Activated naive CD4-positive, alpha-beta T cell treated with anti-CD3 and anti-CD28 coated beads, Interleukin-2, amount 50 U/mL, for 16 hours (primary cell): ENCODE data around the gene ALKBH3.

Experiments used
- DNase-seq: peaks from one replicate; pipeline ENCODE4 v3.0.0-alpha.2; 2020

ALKBH3 gene

GRCh38 chr11:43968719-43969118 lies 88.1 kb downstream of the ALKBH3 start:
- no peak for DNase-seq

DNA sequence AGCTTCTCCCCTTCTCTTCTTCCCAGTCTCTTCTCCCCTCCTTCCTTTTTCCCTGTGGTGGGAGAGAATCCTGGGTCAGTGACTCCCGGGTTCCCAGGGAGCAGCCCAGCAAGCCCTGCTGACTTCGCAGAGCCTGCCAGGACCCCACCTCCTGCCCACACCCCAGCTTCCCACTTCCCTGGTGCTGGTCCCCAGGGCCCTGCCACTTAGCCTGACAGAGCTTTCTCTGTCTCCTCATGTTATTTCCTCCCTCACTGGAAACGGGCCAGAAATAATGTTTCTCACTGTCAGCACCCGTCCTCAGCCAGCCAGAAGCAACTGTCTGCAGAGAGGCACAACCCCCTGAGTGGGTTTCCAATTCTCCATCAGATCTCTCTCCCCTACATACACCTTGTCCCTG lies 88.9 kb downstream of the ALKBH3 start:
- no peak for DNase-seq
